NCI-H82 treated with DMSO at 0.1 percent for 48 hours (cell line): ENCODE measurements around the gene HOOK2.
"Not testable (repeated sequence)": the region's sequence is repeated elsewhere in the genome, so short reads cannot be mapped to it uniquely, and the experiment has no call there.

Experiments used
- DNase-seq: peaks from one replicate; lab custom pipeline; 2025; ENCODE audit not compliant: unreplicated experiment; lab: John Stamatoyannopoulos, UW

The HOOK2 gene

GRCh38 chr19:12756150-12756883 is 19.0 kb downstream of the HOOK2 start:
- DNase-seq = no peak

- DNase-seq = no peak
These were observed 20.7 kb downstream of the HOOK2 start for GRCh38 chr19:12754465-12755196.

- DNase-seq = no peak
These were observed 23.1 kb downstream of the HOOK2 start for GRCh38 chr19:12752056-12752781.

GRCh38 chr19:12751635-12752034 is 23.7 kb downstream of the HOOK2 start, which contains the start of gene BEST2:
TSS of gene BEST2 (plus strand) at chr19:12751791. CDS start at chr19:12752593, 802 bp downstream.
- no peak for DNase-seq

GRCh38 chr19:12750851-12751250 is 24.5 kb downstream of the HOOK2 start:
- DNase-seq = no peak

- DNase-seq = no peak
These were observed 25.3 kb downstream of the HOOK2 start for GRCh38 chr19:12749938-12750521.

GRCh38 chr19:12748489-12748888 is 26.9 kb downstream of the HOOK2 start:
- DNase-seq = no peak

GRCh38 chr19:12745166-12745897 is 30.0 kb downstream of the HOOK2 start:
- DNase-seq = no peak

GRCh38 chr19:12737835-12738351 is 37.5 kb downstream of the HOOK2 start:
- DNase-seq = no peak

- DNase-seq = peak; percentile 100
These were observed 38.1 kb downstream of the HOOK2 start, which contains the start of gene GET3 for GRCh38 chr19:12736995-12737834. TSS of gene GET3 (plus strand) at chr19:12737497. CDS start at chr19:12737506, 9 bp downstream.

- DNase-seq = no peak
These were observed 41.8 kb downstream of the HOOK2 start for GRCh38 chr19:12733369-12734214.

GRCh38 chr19:12731337-12731736 is 44.0 kb downstream of the HOOK2 start:
- no peak for DNase-seq

GRCh38 chr19:12730064-12730463 is 45.3 kb downstream of the HOOK2 start:
- DNase-seq = no peak

GRCh38 chr19:12727745-12728433 is 47.5 kb downstream of the HOOK2 start:
- no peak for DNase-seq

- DNase-seq = no peak
These were observed 48.4 kb downstream of the HOOK2 start for GRCh38 chr19:12726988-12727316.

GRCh38 chr19:12725612-12726011 is 49.7 kb downstream of the HOOK2 start:
- DNase-seq = not testable (repeated sequence)

- DNase-seq = peak; percentile 88
These were observed 51.5 kb downstream of the HOOK2 start, which contains the start of gene TNPO2 for GRCh38 chr19:12723641-12724426. TSS of gene TNPO2 (minus strand) at chr19:12723932. CDS start at chr19:12720977, 2,955 bp downstream.
